Activated CD4-positive, alpha-beta T cell treated with anti-CD3 and anti-CD28 coated beads, Interleukin-2, amount 10 ng/mL, durations not matched to agents 7 days and 5 days (primary cell): Measurements from ENCODE around the gene VPS9D1. TPM values are rescaled to one million over a fixed set of nuclear protein-coding genes. Genes with fewer than 3 reads are reported as not detected.

Experiments
- CTCF ChIA-PET: fragments of 350-600 bp; sonication (Branson Sonifier 250); formaldehyde crosslinking; loops from one replicate; lab custom pipeline; 2021; ENCODE audit warnings: antibody characterized with exemption; lab: Charles Lee
- POLR2A ChIA-PET: fragments of 350-600 bp; sonication (Branson Sonifier 250); formaldehyde crosslinking; loops from one replicate; lab custom pipeline; 2021; ENCODE audit warnings: antibody characterized with exemption; lab: Charles Lee
- DNase-seq: peaks from one replicate; pipeline ENCODE4 v3.0.0-alpha.2; 2020
- H3K27ac Mint-ChIP-seq: one replicate; pipeline ENCODE4 v1.8.0; 2021; ENCODE audit warnings: mild to moderate bottlenecking, moderate library complexity, mixed read lengths
- H3K27me3 Mint-ChIP-seq: one replicate; pipeline ENCODE4 v1.8.0; 2021; ENCODE audit warnings: mixed read lengths
- H3K36me3 Mint-ChIP-seq: one replicate; pipeline ENCODE4 v1.8.0; 2021; ENCODE audit warnings: low read depth, mixed read lengths
- H3K4me1 Mint-ChIP-seq: one replicate; pipeline ENCODE4 v1.8.0; 2021; ENCODE audit warnings: mixed read lengths
- H3K4me3 Mint-ChIP-seq: one replicate; pipeline ENCODE4 v1.8.0; 2021; ENCODE audit warnings: mild to moderate bottlenecking, moderate library complexity, mixed read lengths
- H3K9me3 Mint-ChIP-seq: one replicate; pipeline ENCODE4 v1.8.0; 2021; ENCODE audit warnings: mixed read lengths
- total RNA-seq, 2 experiments: library from RNA; stranded (reverse); gene quantifications; one replicate each; pipeline ENCODE4 v1.2.3, GENCODE V29; 2021

VPS9D1 gene
- total RNA-seq, 2 experiments from 2014 or later: 10.8 to 13.4 TPM

DNA sequence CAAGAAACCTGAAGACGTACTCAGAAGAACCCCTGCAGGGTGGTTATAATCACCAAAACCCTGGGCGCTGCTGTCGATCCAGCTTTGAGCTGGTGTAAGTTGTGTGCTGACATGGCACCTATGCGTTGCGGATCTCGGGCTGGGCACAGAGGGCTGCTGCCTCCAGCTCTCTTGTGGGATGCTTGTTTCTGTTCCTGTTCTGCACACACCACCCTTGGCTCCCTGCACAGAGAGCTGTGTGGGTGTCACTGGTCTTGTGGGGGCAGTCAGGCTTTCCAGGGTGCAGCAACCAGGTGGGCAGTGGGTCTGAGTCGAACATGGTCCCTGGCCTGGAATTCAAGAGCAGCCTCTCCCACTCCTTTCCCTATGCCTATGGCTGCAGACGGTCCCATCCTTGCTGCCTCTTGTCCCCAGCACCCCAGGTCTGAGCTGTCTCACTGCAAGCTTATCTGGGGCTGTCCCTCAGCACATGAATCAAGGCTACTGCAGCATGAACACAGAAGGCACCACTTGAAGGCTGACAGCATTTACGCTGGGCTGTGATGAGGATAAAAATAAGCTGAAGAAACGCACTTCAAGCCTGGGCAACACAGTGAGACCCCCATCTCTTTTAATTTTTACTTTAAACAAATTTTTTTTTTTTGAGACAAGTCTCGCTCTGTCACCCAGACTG is 20.8 kb upstream of the VPS9D1 start:
- Mint-ChIP-seq H3K9me3 (no peaks in the 10 kb centered on the region), H3K4me1 (peaks cover 28% of the 10 kb centered on the region), H3K27me3 (no peaks in the 10 kb centered on the region), H3K4me3 (no peak overlapping the region), H3K27ac (no peak overlapping the region), H3K36me3 (peaks cover 63% of the 10 kb centered on the region)
- CTCF ChIA-PET: interaction anchor here (1.0 to 1.7 kb wide), 8 partner anchors 8 to 119 kb away, joined by 3 to 5 read pairs (median 3); no protein-coding TSS in a partner anchor
- POLR2A ChIA-PET: interaction anchor here (0.6 to 1.3 kb wide), 3 partner anchors 18 to 63 kb away, joined by 3 to 5 read pairs (median 3); no protein-coding TSS in a partner anchor
- DNase-seq: no peak

DNA sequence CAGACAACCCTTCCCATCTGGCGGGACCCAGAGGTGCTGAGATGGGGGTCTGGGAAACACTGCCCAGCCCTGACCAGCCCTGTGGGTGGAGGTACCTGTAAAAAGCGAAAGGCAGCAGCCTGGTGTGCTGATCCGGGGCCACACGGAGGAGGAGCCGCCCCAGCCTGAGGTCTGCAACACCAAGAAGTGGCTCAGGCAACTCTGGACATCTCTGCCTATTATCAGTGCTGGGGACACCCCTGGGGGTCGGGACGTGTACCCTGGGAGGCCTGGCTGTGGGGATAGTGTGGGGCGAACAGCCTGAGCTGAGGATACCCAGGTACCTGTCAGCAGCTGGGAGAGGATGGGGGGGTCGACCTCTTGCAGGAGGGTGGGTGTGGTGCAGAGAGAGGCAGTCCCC is 18.7 kb upstream of the VPS9D1 start:
- ChIA-PET CTCF (interaction anchor here (1.2 to 2.1 kb wide), 5 partner anchors 16 to 171 kb away, joined by 3 to 5 read pairs (median 4); no protein-coding TSS in a partner anchor), POLR2A (no interaction called here)
- H3K27me3 Mint-ChIP-seq: no peaks in the 10 kb centered on the region
- no peak overlapping the region for H3K27ac Mint-ChIP-seq
- DNase-seq: no peak
- H3K4me3 Mint-ChIP-seq: no peak overlapping the region
- no peaks in the 10 kb centered on the region for H3K9me3 Mint-ChIP-seq
- peaks cover 71% of the 10 kb centered on the region for H3K36me3 Mint-ChIP-seq
- H3K4me1 Mint-ChIP-seq: peaks cover 45% of the 10 kb centered on the region

DNA sequence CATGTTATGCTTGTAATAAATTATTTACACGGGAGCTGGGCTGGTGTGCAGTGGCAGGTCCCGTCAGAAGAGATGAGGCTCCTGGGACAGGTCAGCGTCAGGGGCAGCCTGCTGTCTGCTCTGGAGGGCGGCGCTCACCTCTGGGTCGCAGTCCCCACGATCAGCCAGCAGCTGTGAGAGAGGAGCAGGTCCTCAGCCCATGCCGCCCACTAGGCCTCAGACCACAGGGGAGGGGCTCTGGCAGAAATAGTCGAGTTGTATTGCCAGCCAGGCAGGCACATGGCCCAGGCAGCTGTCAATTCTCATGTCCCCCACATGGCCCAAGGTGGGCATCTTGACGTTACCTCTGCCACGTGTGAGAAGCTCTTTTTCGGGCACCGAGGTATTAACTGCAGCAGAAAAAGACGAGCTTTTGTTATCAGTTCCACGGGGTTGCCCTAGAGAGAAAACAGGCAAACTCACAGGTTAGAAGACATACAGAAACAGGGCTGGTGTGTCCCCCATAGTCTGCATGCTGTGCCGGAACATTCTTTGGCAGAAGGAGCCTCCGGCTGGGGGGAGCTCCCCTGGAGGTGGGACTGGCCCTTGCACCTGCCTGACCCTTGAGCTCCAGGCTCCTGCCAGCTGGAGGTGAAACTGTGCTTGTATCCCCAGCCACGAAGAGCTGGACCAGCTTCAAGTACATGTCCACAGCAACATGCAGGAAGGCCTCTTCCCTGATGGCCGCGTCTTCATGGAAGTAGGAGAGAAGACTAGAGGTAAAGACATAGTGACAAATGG is 18.0 kb upstream of the VPS9D1 start:
- no peak for DNase-seq
- H3K4me3 Mint-ChIP-seq: no peak overlapping the region
- H3K36me3 Mint-ChIP-seq: peaks cover 69% of the 10 kb centered on the region
- H3K27ac Mint-ChIP-seq: peak overlapping the region; percentile 25
- POLR2A ChIA-PET: no interaction called here
- H3K4me1 Mint-ChIP-seq: peaks cover 45% of the 10 kb centered on the region
- H3K9me3 Mint-ChIP-seq: no peaks in the 10 kb centered on the region
- CTCF ChIA-PET: interaction anchor here (1.0 to 2.1 kb wide), 6 partner anchors 16 to 171 kb away, joined by 3 to 5 read pairs (median 4); no protein-coding TSS in a partner anchor
- H3K27me3 Mint-ChIP-seq: no peaks in the 10 kb centered on the region

DNA sequence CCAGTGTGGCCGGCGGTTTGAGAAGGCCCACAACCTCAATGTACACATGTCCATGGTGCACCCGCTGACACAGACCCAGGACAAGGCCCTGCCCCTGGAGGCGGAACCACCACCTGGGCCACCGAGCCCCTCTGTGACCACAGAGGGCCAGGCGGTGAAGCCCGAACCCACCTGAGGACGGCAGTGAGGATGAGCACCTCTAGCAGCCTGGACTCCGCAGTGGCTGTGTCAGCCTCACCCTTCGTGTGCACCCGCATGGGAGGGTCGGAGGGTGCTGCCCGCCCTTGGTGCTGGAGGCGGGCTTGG is 17.3 kb upstream of the VPS9D1 start:
- no peak for DNase-seq
- Mint-ChIP-seq H3K36me3 (peaks cover 72% of the 10 kb centered on the region), H3K4me1 (peaks cover 46% of the 10 kb centered on the region), H3K9me3 (no peaks in the 10 kb centered on the region), H3K27me3 (no peaks in the 10 kb centered on the region), H3K27ac (peak overlapping the region; percentile 83), H3K4me3 (no peak overlapping the region)
- CTCF ChIA-PET: interaction anchor here (1.0 to 2.1 kb wide), 3 partner anchors 15 to 32 kb away, joined by 3 to 5 read pairs (median 5); no protein-coding TSS in a partner anchor
- POLR2A ChIA-PET: no interaction called here

DNA sequence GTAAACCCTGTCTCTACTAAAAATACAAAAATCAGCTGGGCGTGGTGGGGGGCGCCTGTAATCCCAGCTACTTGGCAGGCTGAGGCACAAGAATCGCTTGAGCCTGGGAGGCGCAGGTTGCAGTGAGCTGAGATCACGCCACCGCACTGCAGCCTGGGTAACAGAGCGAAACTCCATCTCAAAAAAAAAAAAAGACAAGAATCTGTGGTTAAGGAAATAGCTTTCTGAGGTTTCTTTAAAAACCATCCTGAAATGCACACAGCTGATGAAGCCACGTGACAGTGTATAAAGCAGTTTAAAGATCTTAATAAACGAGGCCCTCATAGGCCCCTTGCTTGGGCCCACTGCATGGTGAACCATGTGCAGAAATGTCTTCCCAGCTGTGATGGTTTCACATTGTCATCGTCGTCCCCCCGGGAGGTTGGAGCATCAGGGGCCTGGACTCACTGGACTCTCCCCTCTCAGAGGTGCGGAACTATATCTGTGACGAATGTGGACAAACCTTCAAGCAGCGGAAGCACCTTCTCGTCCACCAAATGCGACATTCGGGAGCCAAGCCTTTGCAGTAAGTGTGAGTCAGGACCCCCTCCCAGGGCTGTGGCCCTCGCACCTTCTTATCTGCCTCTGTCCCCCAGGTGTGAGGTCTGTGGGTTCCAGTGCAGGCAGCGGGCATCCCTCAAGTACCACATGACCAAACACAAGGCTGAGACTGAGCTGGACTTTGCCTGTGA is 16.8 kb upstream of the VPS9D1 start:
- ChIA-PET CTCF (interaction anchor here (0.6 to 2.1 kb wide), 5 partner anchors 15 to 1274 kb away, joined by 3 to 6 read pairs (median 3); no protein-coding TSS in a partner anchor), POLR2A (interaction anchor here (1.0 kb wide), 1 partner anchor 14 kb away, joined by 3 read pairs; no protein-coding TSS in a partner anchor)
- H3K36me3 Mint-ChIP-seq: peaks cover 72% of the 10 kb centered on the region
- peak overlapping the region; percentile 36 for H3K4me3 Mint-ChIP-seq
- no peaks in the 10 kb centered on the region for H3K9me3 Mint-ChIP-seq
- H3K27ac Mint-ChIP-seq: peak overlapping the region; percentile 83
- peak; percentile 69 for DNase-seq
- H3K4me1 Mint-ChIP-seq: peaks cover 49% of the 10 kb centered on the region
- no peaks in the 10 kb centered on the region for H3K27me3 Mint-ChIP-seq

DNA sequence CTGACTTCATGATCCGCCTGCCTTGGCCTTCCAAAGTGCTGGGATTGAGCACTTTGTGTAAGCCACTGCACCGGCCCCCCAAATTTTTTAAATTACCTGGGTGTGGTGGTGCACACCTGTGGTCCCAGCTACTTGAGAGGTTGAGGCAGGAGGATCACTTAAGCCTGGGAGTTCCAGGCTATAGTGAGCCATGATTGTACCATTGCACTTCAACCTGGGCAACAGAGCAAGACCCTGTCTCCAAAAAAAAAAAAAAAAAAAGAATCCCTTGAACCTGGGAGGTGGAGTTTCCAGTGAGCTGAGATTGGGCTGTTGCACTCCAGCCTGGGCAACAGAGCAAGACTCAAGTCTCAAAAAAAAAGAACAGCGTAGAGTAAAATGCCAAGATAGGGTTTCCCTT is 15.9 kb upstream of the VPS9D1 start:
- Mint-ChIP-seq H3K27me3 (no peaks in the 10 kb centered on the region), H3K9me3 (no peaks in the 10 kb centered on the region), H3K4me1 (peaks cover 55% of the 10 kb centered on the region), H3K36me3 (peaks cover 81% of the 10 kb centered on the region), H3K4me3 (no peak overlapping the region), H3K27ac (peak overlapping the region; percentile 83)
- ChIA-PET CTCF (interaction anchor here (0.6 to 0.9 kb wide), 4 partner anchors 33 to 1116 kb away, joined by 3 read pairs; no protein-coding TSS in a partner anchor), POLR2A (interaction anchor here (1.0 kb wide), 1 partner anchor 13 kb away, joined by 3 read pairs; no protein-coding TSS in a partner anchor)
- DNase-seq: no peak

DNA sequence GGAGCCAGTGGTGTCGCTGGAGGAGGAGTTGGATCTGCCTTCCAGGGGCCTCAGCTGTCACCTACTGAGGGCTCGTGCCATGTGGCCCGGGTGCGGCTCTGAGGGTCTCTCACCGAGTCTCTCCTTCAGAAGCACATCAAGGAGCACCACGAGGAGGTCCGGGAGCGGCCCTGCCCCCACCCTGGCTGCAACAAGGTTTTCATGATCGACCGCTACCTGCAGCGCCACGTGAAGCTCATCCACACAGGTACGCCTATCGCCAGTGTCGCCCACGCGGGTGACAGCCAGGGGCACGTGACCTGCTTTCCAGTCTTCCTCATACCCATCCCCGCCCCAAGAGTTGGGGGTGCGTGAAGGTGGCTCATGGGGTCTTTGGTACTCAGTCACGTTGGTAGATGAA is 13.1 kb upstream of the VPS9D1 start:
- Mint-ChIP-seq H3K36me3 (peaks cover 85% of the 10 kb centered on the region), H3K4me1 (peaks cover 64% of the 10 kb centered on the region), H3K4me3 (no peak overlapping the region), H3K27me3 (no peaks in the 10 kb centered on the region), H3K9me3 (no peaks in the 10 kb centered on the region), H3K27ac (no peak overlapping the region)
- no peak for DNase-seq
- ChIA-PET CTCF (interaction anchor here (0.6 kb wide), 1 partner anchor 28 kb away, joined by 4 read pairs; no protein-coding TSS in a partner anchor), POLR2A (interaction anchor here (0.6 to 1.0 kb wide), 2 partner anchors 10 to 1838 kb away, joined by 3 to 8 read pairs; no protein-coding TSS in a partner anchor)

DNA sequence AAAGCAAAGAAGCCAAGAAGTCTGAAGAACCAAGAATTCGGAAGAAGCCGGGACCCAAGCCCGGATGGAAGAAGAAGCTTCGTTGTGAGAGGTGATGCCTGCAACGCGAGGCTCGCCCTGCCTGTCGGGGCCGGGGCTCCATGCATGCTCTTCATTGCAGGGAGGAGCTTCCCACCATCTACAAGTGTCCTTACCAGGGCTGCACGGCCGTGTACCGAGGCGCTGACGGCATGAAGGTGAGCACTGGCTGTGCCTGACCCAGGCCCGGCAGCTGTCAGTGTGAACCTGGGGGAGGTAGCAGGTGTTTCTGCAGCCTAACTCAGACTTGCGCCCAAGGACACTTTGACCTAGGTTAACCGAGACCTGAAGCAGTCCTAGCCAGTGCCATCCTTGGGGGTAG is 12.6 kb upstream of the VPS9D1 start:
- no peaks in the 10 kb centered on the region for H3K27me3 Mint-ChIP-seq
- H3K4me1 Mint-ChIP-seq: peaks cover 62% of the 10 kb centered on the region
- H3K9me3 Mint-ChIP-seq: no peaks in the 10 kb centered on the region
- DNase-seq: no peak
- ChIA-PET POLR2A (interaction anchor here (1.0 kb wide), 1 partner anchor 10 kb away, joined by 3 read pairs; no protein-coding TSS in a partner anchor), CTCF (no interaction called here)
- H3K36me3 Mint-ChIP-seq: peaks cover 81% of the 10 kb centered on the region
- H3K27ac Mint-ChIP-seq: no peak overlapping the region
- H3K4me3 Mint-ChIP-seq: no peak overlapping the region

DNA sequence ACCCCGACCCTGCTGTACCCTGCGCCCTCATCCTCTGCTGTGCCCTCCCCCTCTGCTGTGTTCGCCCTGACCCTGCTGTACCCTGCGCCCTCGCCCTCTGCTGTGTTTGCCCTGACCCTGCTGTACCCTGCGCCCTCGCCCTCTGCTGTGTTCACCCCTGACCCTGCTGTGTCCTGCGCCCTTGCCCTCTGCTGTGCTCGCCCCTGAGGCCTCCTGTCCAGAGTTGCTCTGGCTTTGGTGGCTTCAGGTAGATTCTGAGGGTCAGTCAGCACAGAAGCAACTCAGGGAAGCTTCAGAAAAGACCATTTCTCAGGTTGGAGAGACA is 12.2 kb upstream of the VPS9D1 start:
- Mint-ChIP-seq H3K4me1 (peaks cover 61% of the 10 kb centered on the region), H3K27me3 (no peaks in the 10 kb centered on the region), H3K9me3 (no peaks in the 10 kb centered on the region), H3K4me3 (no peak overlapping the region), H3K36me3 (peaks cover 78% of the 10 kb centered on the region), H3K27ac (no peak overlapping the region)
- DNase-seq: no peak
- ChIA-PET CTCF (no interaction called here), POLR2A (no interaction called here)

DNA sequence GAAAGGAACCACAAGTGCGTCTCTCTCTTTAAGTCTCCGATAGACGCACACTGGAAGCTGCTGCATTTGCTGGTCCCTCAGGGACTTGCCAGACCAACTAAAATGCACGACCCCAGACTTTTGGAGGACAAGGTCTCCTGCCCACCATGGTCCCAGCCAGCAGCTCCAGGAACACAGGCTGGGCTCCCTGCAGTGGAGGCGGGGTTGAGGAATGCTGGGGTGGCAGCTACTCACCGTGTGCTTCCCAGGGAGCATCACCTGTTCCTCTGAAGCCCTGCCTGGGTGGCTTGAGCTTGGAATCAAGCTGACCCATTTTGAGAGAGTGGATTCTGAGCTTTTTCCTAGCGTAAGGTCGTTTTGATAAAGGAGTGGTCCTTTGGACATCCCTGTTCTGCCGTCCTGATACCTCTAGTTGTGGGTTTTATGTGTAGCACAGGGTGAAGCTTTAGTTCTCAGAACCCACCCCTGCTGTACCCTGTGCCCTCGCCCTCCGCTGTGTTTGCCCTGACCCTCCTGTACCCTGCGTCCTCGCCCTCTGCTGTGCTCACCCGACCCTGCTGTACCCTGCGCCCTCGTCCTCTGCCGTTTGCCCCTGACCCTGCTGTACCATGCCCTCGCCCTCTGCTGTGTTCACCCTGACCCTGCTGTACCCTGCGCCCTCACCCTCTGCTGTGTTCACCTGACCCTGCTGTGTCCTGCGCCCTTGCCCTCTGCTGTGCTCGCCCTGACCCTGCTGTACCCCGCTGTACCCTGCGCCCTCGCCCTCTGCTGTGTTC is 11.6 kb upstream of the VPS9D1 start:
- peaks cover 78% of the 10 kb centered on the region for H3K36me3 Mint-ChIP-seq
- no peak overlapping the region for H3K27ac Mint-ChIP-seq
- no peak for DNase-seq
- H3K4me1 Mint-ChIP-seq: peaks cover 60% of the 10 kb centered on the region
- ChIA-PET CTCF (no interaction called here), POLR2A (no interaction called here)
- no peak overlapping the region for H3K4me3 Mint-ChIP-seq
- no peaks in the 10 kb centered on the region for H3K27me3 Mint-ChIP-seq
- H3K9me3 Mint-ChIP-seq: no peaks in the 10 kb centered on the region

DNA sequence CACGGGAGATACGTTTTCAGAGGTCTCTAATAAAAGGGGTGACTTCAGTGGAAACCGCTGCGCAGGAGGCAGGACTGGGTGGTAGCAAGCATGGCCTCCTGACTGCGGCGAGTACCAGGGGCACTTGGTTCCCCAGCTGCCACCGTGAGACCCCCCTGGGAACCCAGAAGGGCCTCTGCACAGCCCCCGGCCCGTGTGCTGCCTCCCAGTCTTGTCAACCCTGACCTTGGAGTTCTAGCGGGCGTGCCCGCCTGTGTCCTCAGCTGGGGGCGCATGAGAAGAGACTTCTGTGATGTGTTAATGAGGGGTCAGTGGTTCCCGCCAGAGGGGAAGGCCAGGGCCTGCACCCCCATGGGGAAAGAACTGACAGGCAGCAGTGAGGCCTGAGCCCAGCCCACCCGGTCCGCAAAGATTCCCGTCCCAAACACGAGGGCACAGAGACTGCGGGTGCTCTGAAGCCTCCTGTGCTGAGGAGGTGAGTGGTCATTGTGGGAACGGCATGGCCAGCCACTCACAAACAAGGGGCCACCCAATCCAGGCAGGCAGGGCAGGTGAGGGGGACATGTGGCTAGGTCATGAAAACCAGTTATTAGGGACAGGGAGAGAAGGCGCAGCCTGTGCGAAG is 10.0 kb upstream of the VPS9D1 start:
- no peak overlapping the region for H3K27ac Mint-ChIP-seq
- no peaks in the 10 kb centered on the region for H3K27me3 Mint-ChIP-seq
- DNase-seq: no peak
- peaks cover 73% of the 10 kb centered on the region for H3K36me3 Mint-ChIP-seq
- H3K4me3 Mint-ChIP-seq: no peak overlapping the region
- no peaks in the 10 kb centered on the region for H3K9me3 Mint-ChIP-seq
- peaks cover 54% of the 10 kb centered on the region for H3K4me1 Mint-ChIP-seq
- ChIA-PET POLR2A (no interaction called here), CTCF (interaction anchor here (1.5 kb wide), 2 partner anchors 21 to 25 kb away, joined by 3 to 6 read pairs; no protein-coding TSS in a partner anchor)
